GM18861 (cell line): ENCODE data around the gene OPA3.
A peak's percentile ranks its signal among the peaks of the same experiment; 100 is the strongest.
"Not testable (repeated sequence)": the region's sequence is repeated elsewhere in the genome, so short reads cannot be mapped to it uniquely, and the experiment has no call there.

ENCODE experiments used
- ATAC-seq: cut with Tn5 transposase; IDR thresholded peaks from one replicate; pipeline ENCODE4 v1.9.1; 2021; ENCODE audit not compliant: unreplicated experiment

Gene OPA3

DNA sequence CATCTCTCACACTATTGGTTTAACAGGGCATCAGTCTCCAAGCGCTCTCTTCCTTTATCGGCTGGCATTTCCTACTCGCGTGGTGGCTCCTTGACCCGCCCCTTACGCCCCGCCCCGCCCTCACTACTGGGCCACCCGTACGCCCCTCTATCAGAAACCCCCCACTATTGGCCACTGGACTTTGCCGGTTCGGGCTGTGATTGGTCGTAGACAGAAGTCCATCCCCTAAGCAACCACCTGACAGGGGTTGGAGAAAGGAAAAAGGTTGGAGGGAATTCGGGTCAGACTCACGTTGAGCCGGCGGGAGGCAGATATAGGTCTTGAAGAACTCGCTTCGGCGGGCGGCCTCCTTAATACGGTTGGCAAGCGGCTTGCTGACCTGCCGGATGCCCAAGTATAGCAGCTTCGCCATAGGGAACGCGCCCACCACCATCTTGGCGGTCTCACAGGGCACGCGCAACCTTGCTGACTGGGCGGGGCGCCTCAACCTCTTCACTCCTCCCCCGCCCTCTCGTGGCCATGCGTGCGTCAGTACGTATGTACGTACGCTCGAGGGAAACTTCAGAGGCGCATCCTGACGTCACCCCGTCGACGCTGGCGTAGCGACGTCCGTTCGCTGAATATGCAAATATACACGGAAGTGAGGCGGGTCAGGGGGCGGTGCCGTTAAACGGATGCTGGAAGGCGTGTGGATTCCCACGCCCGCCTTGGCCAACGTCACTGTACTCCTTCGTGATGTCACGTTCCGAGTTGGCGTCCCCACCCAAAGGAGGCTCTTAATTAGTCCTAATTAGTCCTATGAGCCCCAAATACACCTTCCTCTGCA, at the start of gene OPA3:
Gene OPA3, minus strand, starts transcription at position 471 of the 826 bp plus-strand sequence. Its CDS starts 38 bp downstream, at position 433.
- ATAC-seq: peak; percentile 84

DNA sequence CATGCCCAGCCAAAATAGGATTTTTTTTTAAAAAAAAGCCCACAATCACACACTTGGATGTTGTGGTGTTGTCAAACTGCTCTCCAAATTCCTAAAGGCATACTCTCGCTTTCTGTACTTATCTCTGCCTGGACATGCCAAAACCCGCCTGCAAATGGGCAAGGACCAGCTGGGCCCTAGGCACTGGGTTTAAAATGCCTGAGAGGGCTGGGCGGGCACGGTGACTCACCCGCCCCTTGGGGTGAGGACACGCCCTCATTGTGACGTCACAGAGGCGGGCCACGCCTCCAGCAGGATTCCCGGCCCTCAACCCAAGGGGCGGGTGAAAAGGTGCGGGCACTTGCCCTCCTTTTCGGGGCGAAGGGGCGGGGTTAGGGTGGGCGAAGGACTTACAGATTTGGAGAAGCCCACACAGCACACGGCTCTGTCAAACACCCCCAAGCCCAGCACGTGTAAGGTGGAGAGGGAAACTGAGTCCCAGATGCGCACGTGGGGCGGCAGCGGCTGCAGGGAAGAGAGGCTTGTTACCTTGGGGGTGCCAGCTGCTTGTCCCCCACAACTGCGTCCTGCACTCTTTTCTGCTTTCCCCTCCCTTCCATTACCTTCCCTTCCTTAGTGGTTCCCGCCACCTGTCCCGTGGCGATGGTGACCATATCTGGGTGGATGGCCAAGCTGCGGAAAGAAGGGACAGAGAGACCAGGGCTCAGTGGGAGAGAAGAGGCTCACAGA, 48.0 kb upstream of the OPA3 start:
- no peak for ATAC-seq

DNA sequence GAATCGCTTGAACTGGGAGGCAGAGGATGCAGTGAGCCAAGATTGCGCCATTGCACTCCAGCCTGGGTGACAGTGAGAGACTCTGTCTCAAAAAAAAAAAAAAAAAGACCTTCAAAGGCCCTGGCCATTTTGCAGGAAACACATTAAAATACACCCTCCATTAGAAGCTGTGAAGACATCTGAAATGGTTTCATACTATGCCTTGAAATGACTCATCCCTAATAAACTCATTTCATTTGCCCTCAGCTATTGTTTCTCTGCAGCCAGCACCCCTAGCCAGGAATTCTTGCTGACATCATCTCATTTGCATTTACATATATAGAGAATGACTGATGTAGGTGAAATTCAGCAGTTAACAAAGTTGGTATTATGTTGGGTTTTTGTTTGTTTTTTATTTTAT, 45.9 kb upstream of the OPA3 start:
- no peak for ATAC-seq

DNA sequence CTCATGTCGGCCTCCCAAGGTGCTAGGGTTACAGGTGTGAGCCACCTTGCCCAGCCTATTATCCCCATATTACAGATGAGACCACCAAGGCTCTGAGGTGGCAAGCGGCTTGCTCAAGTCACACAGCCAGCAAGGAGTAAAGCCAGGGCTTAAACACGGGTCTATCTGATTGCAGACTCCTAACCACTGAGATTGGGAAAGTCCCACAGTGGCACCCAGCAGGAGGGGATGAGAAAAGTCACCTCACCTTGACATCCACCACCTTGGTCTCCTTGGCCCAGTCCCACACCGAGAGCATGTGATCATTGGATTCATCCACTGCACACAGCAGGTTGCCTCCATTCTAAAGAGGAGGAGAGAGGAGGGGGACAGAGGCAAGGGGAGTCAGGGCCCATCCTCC, 45.1 kb upstream of the OPA3 start:
- ATAC-seq: no peak

DNA sequence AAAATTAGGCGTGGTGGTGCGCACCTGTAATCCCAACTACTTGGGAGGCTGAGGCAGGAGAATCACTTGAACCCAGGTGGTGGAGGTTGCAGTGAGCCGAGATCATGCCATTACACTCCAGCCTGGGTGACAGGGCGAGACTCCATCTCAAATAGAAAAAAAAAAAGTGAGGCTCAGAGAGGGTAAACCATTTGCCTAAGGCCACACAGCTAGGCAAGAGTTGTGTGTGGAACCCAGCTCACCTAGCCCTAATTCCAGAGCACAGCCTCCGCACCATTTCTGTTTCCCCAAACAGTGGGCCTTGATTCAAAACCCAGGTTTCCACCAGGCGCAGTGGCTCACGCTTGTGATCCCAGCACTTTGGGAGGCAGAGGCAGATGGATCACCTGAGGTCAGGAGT, 43.6 kb upstream of the OPA3 start:
- ATAC-seq: not testable (repeated sequence)

DNA sequence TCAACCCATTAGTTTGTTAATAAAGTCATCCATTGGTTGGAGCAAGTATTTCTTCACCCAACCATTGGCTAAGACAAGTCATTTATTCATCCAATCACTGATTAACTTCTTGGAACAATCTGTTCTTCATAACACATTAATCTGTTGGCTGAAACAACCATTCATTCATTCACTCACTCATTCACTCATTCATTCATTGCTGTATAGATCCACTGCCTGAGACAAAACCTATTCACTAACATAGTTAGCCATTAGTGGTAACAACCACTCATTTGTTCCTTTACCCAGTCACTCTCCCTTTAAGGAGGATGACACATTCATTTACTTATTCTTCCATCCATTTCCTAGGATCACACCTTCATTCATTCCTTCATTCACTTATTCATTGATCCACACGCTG, 39.4 kb upstream of the OPA3 start:
- no peak for ATAC-seq

DNA sequence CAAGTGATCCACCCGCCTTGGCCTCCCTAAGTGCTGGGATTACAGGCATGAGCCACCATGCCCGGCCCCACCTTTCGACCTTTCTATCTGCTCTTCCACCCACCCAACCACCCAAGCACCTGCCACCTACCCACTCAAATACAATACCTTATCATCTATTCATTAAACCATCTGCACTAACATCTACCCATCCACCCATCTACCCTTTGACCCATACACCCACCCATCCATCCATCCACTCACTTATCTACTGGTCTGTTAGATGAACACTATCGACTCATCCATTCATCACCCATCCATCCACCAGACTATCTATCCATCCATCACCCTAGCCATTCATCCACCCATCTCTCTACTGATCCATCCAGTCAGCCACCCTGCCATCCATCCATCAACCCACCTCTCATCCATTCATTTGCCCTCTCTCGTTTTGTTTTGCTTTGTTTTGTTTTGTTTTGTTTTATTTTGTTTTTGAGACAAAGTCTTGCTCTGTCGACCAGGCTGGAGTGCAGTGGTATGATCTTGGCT, 37.4 kb upstream of the OPA3 start:
- no peak for ATAC-seq

DNA sequence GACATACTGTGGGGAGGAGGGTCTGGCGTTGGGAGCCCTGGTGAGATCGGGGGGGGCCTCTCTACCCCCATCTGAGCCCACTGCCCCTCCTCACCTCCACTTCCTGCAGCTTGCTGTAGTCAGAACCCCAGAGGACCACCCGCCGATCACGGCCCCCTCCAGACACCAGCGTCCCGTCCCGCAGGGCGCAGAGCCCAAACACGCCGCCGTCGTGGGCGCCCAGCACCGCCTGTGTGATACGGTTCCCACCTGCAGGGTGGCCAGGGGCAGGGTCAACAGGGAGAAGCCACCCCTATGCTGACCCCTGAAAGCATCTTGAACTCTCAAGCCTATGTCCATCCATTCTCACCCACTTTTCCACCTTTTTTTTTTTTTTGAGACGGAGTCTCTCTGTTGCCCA, 36.8 kb upstream of the OPA3 start:
- no peak for ATAC-seq

DNA sequence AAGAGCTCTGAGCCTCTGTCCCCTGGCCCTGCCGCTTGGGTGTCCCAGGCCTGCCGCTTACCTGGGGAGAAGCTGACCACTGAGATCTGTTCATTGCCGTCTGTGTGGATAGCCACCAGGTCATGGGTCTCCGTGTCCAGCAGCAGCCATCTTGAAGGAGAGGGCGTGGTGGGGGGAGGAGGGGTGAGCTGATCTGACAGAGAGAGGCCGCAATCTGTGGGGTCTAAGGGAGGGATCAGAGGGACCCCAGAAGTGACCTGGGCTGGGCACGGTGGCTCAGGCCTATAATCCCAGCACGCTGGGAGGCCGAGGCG, 32.1 kb upstream of the OPA3 start:
- no peak for ATAC-seq

DNA sequence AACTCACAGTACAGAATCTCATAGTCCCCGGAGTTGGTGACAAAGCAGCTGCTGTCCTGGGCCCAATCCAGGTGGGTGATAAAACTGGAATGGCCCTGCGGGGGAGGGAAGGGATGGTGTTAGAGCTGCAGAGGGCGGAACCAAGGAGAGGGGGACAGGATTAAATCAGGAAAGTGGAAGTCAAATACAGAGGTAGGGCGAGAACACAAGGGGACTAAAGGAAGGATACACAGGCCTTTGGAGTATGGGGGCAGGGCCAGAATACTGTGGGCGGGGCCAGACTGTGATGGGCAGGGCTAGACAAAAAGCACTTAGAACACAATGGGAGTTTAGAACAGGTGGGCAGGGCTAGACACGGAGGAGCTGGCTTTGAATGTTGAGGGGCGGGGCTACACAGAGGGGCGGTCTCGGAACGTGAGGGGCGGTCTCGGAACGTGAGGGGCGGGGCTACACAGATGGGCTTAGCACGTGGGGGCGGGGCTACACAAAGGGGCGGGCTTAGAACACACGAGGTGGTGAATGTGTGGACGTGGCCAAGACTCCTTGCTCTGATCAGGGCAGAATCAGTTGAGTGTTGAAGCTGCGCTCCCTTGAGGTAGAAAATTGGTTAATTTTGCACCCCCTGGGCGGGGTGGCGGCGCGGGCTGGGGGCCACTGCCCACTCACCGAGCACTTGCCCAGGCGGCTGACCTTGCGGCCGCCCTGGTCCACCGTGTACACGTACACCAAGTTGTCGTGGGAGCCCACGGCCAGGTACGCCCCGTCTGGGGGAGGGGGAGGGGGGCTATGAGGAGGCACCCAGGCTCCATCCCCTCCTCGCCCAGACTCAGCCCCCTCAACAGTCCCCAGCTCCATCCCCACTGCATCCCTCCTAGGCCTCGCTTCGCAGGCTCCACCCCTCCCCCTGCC, 31.4 kb upstream of the OPA3 start:
- ATAC-seq: no peak

DNA sequence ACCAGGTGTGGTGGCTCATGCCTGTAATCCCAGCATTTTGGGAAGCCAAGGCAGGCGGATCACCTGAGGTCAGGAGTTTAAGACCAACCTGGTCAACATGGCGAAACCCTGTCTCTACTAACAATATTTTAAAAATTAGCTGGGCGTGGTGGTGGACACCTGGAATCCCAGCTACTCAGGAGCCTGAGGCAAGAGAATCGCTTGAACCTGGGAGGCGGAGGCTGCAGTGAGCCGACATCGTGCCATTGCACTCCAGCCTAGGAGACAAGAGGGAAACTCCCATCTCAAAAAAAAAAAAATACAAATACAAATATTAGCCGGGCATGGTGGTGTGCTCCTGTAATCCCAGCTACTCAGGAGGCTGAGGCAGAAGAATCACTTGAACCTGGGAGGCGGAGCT, 30.5 kb upstream of the OPA3 start:
- ATAC-seq: not testable (repeated sequence)

DNA sequence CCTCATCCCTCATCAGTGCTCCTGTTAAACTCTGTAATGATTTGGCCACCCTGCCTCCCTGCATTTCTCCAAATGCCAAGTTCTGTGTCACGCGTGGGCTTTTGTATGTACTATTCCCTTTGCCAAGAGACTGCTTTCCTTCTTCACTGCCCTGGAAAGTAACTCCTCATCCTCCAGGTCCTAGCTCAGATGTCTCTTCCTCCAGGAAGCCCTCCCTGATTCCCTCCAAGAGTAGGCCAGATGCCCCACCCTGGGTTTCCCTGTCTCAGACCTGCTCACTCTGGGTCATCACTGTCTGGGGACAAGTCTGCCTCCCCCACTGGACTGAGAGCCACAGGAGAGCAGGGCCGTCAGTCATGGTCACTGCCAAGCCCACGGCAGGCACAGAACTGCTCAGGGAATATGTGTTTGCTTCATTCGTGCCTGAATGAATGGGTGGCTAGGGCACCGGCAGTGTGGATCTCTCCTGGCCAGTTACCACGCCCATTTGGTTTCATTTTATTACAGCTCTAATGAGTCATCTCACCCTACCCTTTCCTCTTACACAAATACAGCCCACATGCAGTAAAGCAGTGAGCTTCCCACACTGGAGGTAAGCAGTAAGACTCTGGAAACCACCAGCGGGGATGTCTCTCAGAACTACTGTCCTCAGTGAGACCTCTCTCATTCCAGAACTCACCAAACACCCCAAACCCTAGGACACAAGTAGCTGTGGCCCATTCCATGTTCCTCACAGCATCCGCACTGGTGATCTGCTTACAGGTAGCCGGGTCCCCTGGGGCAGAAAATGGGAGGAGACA, 29.5 kb upstream of the OPA3 start:
- peak; percentile 56 for ATAC-seq

DNA sequence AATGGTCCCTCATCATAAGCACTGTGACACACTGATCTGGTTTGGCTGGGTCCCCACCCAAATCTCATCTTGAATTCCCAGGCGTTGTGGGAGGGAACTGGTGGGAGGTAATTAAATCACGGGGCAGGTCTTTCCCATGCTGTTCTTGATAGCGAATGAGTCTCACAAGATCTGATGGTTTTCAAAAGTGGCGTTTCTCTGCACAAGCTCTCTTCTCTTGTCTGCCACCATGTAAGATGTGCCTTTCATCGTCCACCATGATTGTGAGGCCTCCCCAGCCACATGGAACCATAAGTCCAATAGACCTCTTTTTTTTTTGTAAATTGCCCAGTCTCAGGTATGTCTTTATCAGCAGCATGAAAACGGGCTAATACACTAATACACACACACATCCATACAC, 24.3 kb upstream of the OPA3 start:
- ATAC-seq: no peak

DNA sequence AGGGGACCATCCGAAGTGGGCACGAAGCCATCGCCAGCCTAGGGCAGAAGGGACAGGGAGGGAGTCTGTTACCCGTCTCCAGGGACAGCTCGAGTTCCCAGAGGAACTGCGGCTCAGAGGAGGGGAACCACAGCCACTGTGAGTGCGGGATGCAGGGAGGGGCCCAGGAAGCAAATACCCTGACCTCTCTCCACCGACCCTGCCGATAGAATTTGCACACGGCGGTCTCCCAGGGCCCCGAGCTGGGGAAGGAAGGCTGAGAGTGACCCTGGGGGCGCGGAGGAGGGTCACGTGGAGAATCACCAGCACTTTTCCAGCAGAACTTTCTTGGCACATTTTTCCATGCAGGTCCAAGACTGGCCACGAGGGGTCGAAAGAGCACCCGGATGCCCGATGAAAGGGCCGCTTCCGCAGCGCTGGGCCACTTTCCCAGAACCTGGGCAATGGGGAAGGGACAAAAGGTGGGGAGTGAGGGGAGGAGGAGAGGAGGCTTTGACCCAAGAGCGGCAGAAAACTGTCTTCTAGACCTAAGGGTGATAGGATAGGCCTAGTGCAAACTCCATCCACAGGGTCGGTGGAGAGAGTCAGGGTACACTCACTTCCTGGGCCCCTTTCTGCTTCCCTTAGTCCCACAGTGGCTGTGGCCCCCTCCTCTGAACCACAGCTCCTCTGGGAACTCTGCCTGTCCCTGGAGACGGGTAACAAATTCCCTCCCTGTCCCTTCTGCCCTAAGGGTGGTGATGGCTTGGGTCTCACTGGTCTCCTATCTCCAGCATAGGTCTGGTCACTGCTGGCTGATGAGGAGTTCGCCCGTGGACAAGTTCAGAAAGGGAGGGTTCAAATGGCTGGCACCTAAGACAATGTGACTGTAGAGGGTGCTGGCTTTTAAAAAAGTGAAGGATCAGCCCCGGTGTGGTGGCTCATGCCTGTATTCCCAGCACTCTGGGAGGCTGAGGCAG, 22.7 kb upstream of the OPA3 start:
- no peak for ATAC-seq

DNA sequence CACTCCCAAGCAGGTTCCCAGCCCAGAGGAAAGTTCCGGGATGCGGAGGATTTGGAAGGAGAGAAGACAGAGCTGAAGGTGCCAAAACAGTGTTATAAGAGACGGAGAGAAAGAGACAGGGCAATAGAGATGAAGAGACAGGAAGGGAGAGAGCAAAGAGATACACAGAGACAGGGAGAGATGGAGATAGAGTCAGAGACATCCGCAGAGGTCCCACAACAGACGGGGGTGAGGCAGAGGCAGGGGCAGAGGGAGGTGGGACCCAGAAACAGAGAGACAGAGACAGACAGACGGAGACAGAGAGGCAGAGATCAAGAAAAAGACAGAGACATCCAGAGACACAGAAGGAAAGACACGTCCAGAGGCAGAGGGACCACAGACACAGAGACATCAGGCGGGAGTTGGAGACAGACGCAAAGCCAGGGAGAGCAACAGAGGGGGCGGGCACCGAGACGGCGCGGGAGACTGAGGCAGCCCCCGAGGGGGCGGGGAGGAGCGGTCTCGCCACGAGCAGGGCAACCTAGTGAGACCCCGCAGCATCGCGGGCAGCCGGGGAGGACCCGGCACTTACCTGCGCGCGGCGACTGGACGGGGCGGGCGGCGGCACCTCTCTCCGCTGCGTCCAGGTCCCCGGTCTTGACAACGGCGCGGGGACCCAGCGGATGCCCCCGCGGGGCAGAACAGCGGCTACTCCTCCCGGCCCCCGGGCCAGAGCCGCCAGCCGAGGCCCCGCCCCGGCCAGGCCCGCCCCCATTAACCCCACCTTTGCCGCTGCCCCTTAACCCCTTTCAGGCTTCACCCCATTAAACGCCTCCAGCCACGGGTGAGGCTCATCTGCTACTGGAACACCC, 17.1 kb upstream of the OPA3 start, which contains the start of gene GPR4:
Gene GPR4, minus strand, starts transcription at position 689 of the 851 bp plus-strand sequence. CDS start 10,346 bp downstream, outside the sequence.
- no peak for ATAC-seq

DNA sequence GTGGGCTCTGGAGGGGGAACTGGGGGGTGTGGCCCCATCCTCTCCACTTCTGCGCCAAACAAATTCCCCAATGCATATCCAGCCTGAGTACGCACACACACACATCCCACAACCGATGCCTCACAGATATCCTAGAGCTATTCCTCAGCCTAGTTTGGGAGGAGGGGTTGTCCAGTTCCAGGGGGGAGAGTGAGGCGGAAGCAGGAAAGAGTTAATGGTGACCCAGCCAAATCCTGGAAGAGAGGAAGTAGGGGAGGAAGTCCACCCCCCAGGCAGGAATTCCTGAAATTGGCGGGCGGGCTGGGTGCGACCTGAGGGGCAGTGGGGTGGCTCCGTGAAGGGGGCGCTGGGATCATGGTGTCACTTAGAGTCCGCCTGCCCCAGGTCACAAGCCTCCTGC, 16.5 kb upstream of the OPA3 start:
- no peak for ATAC-seq

DNA sequence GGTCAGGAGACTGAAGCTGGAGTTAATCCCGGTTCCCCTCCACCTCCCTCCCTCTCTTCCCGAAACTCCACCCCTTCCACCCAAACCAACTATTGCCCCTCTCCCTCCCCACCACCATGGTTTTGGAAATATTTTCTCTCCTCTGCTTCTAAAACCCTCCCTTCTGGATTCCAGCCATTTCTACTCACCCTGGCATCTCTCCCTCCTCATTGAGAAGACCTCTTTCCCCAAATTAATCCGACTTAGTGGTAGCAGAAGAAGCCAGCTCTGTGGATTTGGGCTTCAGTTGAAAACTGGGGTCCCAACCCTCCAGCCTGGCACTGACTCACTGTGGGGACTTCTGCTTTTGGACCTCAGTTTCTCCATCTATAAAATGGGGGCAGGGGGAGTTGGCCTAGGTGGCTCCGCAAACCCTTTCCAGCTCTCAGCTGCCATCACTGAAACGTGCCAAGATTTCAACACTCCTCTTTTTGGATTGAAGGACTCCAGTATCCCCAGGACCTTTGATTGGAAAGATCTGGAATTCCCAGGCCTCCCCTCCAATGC, 15.8 kb upstream of the OPA3 start:
- no peak for ATAC-seq

DNA sequence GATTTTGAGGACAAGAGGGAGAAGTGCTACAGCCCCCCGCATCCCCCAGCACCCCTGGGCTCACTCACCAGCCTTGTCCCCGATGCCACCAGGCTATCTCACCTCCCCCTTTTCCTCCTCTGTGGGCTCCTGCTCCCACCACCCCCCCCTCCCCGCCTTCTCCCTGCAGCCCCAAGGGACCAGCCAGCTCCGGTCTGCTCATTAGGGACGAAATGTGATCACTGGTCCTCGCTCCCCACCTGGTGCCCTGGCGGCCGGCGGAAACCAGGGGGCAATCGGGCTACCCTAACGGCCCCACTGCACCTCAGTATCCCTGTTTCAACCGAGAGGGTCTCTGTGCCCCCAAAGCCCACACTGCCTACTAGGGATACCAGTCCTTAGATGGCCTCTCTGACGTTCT, 14.7 kb upstream of the OPA3 start:
- no peak for ATAC-seq
